GM04504 (cell line): Measurements from ENCODE around the gene RGS9.

Source experiments
- DNase-seq: peaks from one replicate; pipeline ENCODE4 v3.0.0-alpha.2; 2012; ENCODE audit warnings: low read depth

The RGS9 gene

DNA sequence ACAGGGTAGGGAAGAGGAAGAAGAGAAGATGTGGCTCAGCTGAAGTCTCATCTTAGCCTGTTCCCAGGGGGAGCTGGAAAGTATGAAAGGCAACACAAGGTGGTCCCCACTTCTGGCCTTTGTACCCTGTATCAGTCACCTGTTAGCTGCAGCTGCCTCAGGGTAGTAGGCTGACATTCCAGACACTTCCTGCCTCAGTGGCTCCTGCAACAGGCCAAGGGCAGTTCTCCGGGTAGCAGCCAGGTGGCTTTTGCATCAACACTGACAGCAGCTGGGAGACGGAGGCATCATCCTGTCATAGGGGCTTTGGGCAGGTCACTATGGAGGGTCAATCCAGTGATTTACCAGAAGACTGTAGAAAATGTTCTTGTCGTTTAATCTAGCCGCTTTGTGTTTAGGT lies 124.0 kb downstream of the RGS9 start:
- no peak for DNase-seq

DNA sequence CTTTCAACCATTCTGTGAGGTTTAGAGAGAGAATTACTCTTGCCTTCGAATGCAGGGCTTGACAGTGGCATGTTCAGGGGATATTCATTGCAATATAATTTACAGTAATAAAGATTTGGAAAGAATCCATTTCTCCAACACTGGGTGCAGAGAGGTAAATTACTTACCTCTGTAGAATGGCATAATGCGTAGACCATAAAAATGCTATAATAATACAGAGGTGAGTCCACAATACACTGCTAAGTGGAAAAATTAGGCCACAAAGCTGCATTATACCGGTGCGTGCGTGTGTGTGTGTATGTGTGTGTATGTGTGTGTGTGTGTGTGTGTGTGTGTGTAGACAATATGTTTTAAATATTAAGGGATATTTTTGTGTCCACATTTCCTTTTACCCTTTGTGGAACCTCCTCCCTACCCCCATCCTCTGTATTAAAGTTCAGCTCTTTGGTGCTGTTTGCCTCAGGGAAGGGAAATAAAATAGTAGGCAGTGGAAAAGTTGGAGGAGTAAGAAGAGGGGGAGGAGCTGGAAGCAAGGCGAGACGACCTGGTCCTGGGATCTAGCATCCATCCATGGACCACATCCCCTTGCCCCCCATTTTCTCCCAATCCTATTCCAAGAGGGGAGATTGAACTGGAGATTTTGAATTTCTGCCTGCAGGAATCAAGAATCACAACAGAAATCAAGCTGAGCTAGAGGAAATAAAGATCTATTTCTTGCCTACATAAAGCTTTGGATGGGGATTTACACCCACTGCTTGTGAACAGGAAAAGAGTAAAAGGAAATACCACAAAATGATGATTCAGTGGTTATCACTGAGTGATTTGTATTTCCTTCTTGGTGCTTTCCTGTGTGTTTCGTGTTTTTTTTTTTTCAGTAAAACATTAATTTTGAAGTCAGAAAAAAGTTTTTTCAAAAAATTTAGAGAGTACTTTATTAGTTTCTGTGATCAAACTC lies 124.8 kb downstream of the RGS9 start:
- no peak for DNase-seq

DNA sequence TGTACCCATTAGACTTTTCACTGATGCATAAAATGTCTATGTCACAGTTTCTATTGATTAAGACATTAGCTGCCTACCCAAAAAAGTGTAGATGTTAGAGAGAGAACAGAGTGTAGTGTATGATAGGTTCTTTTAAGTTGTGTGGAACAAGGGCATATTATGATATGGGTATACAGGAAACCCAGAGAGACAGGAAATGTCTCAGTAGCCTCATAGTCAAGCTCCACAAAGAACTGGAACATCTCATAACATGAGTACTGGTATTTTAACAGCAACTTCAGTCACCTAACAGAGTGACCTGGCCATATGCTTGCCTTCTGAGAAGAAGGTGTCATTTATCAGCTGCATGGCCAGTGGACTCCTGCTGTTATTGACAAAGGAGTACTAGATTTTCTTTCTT lies 128.1 kb downstream of the RGS9 start:
- no peak for DNase-seq

DNA sequence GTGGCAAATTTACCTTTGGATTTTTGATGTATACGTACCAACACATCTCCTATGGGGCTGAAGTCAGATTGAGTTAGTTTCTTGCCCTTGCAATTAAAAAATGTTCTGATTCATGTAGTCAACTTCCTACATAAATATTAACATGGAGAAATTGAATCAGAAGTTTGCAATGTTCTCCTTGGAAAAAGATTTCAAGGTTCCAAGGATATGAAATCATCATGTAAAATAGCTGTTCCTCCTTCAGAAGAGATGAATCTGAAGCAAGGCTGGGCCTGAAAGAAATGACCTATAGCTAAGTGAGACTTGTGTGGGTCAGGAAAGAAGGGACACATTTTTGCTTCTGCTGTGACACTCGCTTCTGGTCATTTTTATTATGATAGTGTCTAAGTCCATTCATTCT lies 131.7 kb downstream of the RGS9 start:
- DNase-seq = no peak

DNA sequence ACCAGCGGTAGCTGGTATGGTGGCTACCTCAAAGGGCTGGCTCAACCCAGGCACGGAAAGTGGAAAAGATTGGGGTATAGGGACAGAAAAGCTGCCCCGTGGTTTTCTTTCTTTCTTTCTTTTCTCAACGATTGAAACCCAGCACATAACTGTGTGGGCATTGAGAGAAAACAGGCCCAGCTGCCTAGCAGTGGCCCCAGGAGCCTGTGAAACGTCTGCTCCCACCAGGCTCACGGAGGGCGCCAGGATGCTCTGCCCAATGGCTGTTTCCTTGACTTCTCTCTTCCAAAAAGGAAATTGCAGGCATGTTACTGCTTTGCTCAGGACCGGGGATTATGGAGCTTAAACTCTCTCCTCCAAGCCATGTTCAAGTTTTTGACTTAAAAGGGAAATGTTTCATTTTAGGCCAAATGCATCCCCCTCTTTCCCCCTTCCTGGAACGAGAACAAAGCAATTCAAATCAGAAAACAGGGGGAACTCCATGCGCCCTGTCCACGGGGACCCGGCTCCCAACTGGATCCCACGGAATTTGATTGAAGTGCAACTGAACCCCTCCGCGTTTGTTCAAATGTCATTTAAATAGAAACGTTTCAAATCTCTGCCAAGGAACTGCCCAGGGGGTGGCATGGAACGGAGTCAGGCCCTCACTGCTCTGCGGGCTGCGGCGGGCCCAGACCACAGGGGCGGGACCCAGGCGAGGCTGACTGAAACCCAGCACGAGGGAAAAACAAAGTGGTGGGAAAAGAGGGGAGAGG lies 133.5 kb downstream of the RGS9 start:
- DNase-seq = no peak

DNA sequence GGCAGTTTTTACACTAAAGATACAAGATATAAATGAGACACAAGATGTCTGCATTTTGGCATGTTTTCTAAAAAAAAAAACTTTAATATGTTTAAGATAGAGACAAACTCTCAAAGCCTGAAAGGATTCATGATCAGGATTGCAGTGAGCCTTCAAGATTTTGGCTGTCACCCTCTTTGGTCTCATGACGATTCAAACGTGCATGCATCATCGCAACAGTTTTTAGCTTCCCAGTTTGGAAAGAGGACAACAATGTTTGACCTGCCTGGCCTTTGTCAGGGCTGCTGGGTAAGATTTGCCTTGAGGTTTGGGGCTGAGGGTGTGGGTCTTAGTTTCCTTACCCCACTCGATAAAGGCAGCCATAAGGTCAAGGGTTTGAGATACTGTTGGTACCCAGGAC lies 134.1 kb downstream of the RGS9 start:
- no peak for DNase-seq
